H1 (cell line): ENCODE results near the gene SLU7. TPM values are rescaled to one million over a fixed set of nuclear protein-coding genes. Genes with fewer than 3 reads are reported as not detected.

ENCODE experiments used
- CTCF ChIA-PET: fragments of 300-600 bp; sonication (Branson Sonifier 250); formaldehyde crosslinking; loops from one replicate; lab custom pipeline; 2021; ENCODE audit not compliant: partially characterized antibody; lab: Charles Lee
- POLR2A ChIA-PET: fragments of 300-600 bp; sonication (Branson Sonifier 250); formaldehyde crosslinking; loops from one replicate; lab custom pipeline; 2021; ENCODE audit warnings: inconsistent platforms; ENCODE audit not compliant: partially characterized antibody; lab: Charles Lee
- DNase-seq, 2 experiments: peaks; one replicate each; pipeline versions ENCODE4 v3.0.0 to v3.0.0-alpha.2; 2010 to 2022; ENCODE audit warnings: low spot score in 2 of 2, low read depth in 1 of 2, mixed read lengths in 1 of 2
- FAIRE-seq: peaks from 2 replicates; lab custom pipeline; 2011; peaks lifted over from hg19 to GRCh38; lab: Jason Lieb, UNC
- H2AFZ ChIP-seq: 2 replicates; pipeline ENCODE4 v1.8.1; 2012; ENCODE audit warnings: low read length, inconsistent platforms
- H2AK5ac ChIP-seq: 2 replicates; pipeline ENCODE4 v1.6.1; 2013; ENCODE audit warnings: low read depth, low read length
- H2BK120ac ChIP-seq: replicated peaks from 2 replicates; pipeline ENCODE3; 2013; ENCODE audit warnings: low read depth, low read length, inconsistent platforms
- H2BK12ac ChIP-seq: 2 replicates; pipeline ENCODE4 v1.6.1; 2013; ENCODE audit warnings: low read depth, low read length
- H2BK15ac ChIP-seq: 2 replicates; pipeline ENCODE4 v1.6.1; 2013; ENCODE audit warnings: low read length
- H2BK20ac ChIP-seq: 2 replicates; pipeline ENCODE4 v1.6.1; 2013; ENCODE audit warnings: low read length
- H2BK5ac ChIP-seq: 2 replicates; pipeline ENCODE4 v1.6.1; 2013; ENCODE audit warnings: low read depth, low read length
- H3K14ac ChIP-seq: 2 replicates; pipeline ENCODE4 v1.6.1; 2013; ENCODE audit warnings: inconsistent platforms; ENCODE audit not compliant: insufficient read length
- H3K18ac ChIP-seq: 2 replicates; pipeline ENCODE4 v1.6.1; 2013; ENCODE audit warnings: low read length; ENCODE audit errors: extremely low read depth
- H3K23ac ChIP-seq: 2 replicates; pipeline ENCODE4 v1.6.1; 2013; ENCODE audit warnings: inconsistent platforms; ENCODE audit not compliant: insufficient read length
- H3K23me2 ChIP-seq: 2 replicates; pipeline ENCODE4 v1.6.1; 2013; ENCODE audit warnings: low read depth, low read length
- H3K27ac ChIP-seq: 2 replicates; pipeline ENCODE4 v1.6.1; 2011; ENCODE audit warnings: low read depth, low read length, inconsistent platforms
- H3K27me3 ChIP-seq, 4 experiments: replicated peaks in 1 of 4; 1 replicate in 1 of 4; 2 replicates in 3 of 4; pipeline versions ENCODE4 v1.6.1 to v1.8.1; 2011 to 2013; ENCODE audit warnings: low read length in 3 of 4, mild to moderate bottlenecking in 3 of 4, inconsistent platforms in 2 of 4, mixed read lengths in 2 of 4, moderate library complexity in 1 of 4; ENCODE audit not compliant: control insufficient read depth in 3 of 4, insufficient read depth in 3 of 4; ENCODE audit errors: extremely low read depth in 1 of 4
- H3K36me3 ChIP-seq, 4 experiments: 2 replicates each; pipeline versions ENCODE4 v1.6.1 to v1.8.1; 2011 to 2013; ENCODE audit warnings: mild to moderate bottlenecking in 4 of 4, low read length in 3 of 4, moderate library complexity in 2 of 4, control low read depth in 1 of 4, inconsistent platforms in 1 of 4; ENCODE audit not compliant: insufficient read depth in 4 of 4, control insufficient read depth in 2 of 4
- H3K4ac ChIP-seq: replicated peaks from 2 replicates; pipeline ENCODE3; 2013; ENCODE audit warnings: low read length, low read depth, mixed read lengths, inconsistent platforms; ENCODE audit not compliant: insufficient read length
- H3K4me1 ChIP-seq, 4 experiments: replicated peaks in 1 of 4; 1 replicate in 1 of 4; 2 replicates in 3 of 4; pipeline versions ENCODE4 v1.6.1 to v1.8.1; 2011 to 2013; ENCODE audit warnings: low read length in 3 of 4, inconsistent platforms in 2 of 4, mixed read lengths in 1 of 4; ENCODE audit not compliant: insufficient read depth in 4 of 4, control insufficient read depth in 3 of 4
- H3K4me2 ChIP-seq, 2 experiments: 2 replicates each; pipeline versions ENCODE4 v1.6.1 to v1.8.1; 2011 to 2013; ENCODE audit warnings: low read depth in 2 of 2, low read length in 2 of 2, control low read depth in 1 of 2, inconsistent platforms in 1 of 2, mild to moderate bottlenecking in 1 of 2; ENCODE audit not compliant: insufficient read depth in 1 of 2
- H3K4me3 ChIP-seq, 4 experiments: fragments of 200-600, 300-600 bp in 1 of 4; sonication (generic), shearing (Covaris generic), sonication (Bioruptor Twin) in 1 of 4; 2 replicates each; pipeline versions ENCODE4 v1.5.1 to v1.8.1; 2011 to 2016; ENCODE audit warnings: low read length in 4 of 4, low read depth in 3 of 4, control low read depth in 2 of 4, inconsistent platforms in 2 of 4, mild to moderate bottlenecking in 2 of 4, mixed read lengths in 1 of 4, moderate library complexity in 1 of 4; ENCODE audit not compliant: insufficient read depth in 2 of 4; ENCODE audit errors: extremely low read depth in 1 of 4
- H3K56ac ChIP-seq: replicated peaks from 2 replicates; pipeline ENCODE3; 2013; ENCODE audit warnings: low read depth, mild to moderate bottlenecking, mixed read lengths, low read length, inconsistent platforms; ENCODE audit not compliant: insufficient read length
- H3K79me1 ChIP-seq: 2 replicates; pipeline ENCODE4 v1.6.1; 2013; ENCODE audit warnings: low read depth, low read length, control low read depth
- H3K79me2 ChIP-seq, 2 experiments: 2 replicates each; pipeline versions ENCODE4 v1.6.1 to v1.8.1; 2012 to 2013; ENCODE audit warnings: low read length in 2 of 2, mild to moderate bottlenecking in 2 of 2, inconsistent platforms in 1 of 2; ENCODE audit not compliant: insufficient read depth in 2 of 2, control insufficient read depth in 1 of 2
- H3K9ac ChIP-seq, 4 experiments: replicated peaks in 1 of 4; 1 replicate in 1 of 4; 2 replicates in 3 of 4; pipeline versions ENCODE4 v1.6.1 to v1.8.1; 2011 to 2013; ENCODE audit warnings: low read depth in 3 of 4, low read length in 3 of 4, control low read depth in 2 of 4, mild to moderate bottlenecking in 2 of 4, moderate library complexity in 2 of 4, inconsistent platforms in 1 of 4; ENCODE audit errors: extremely low read depth in 1 of 4
- H3K9me3 ChIP-seq, 2 experiments: 2 replicates each; pipeline versions ENCODE4 v1.6.1 to v1.8.1; 2012 to 2013; ENCODE audit warnings: mild to moderate bottlenecking in 2 of 2, moderate library complexity in 2 of 2, control low read depth in 1 of 2, inconsistent platforms in 1 of 2, low read depth in 1 of 2, low read length in 1 of 2, mixed read lengths in 1 of 2; ENCODE audit not compliant: insufficient read depth in 2 of 2
- H4K20me1 ChIP-seq, 2 experiments: replicated peaks in 1 of 2; 2 replicates each; pipeline versions ENCODE3 to v1.8.1; 2011 to 2013; ENCODE audit warnings: inconsistent platforms in 2 of 2, low read length in 2 of 2, mild to moderate bottlenecking in 1 of 2; ENCODE audit not compliant: insufficient read depth in 2 of 2, control insufficient read depth in 1 of 2
- H4K5ac ChIP-seq: 2 replicates; pipeline ENCODE4 v1.6.1; 2013; ENCODE audit warnings: low read length, low read depth, mixed read lengths, inconsistent platforms; ENCODE audit not compliant: insufficient read length
- H4K8ac ChIP-seq: 2 replicates; pipeline ENCODE4 v1.8.0; 2013; ENCODE audit warnings: mild to moderate bottlenecking, moderate library complexity, low read length, inconsistent platforms; ENCODE audit not compliant: insufficient read depth; ENCODE audit errors: extremely low read depth
- H4K91ac ChIP-seq: replicated peaks from 2 replicates; pipeline ENCODE3; 2013; ENCODE audit warnings: low read length, mixed read lengths, inconsistent platforms; ENCODE audit not compliant: insufficient read length
- BCL11A ChIP-seq, 2 experiments: IDR thresholded peaks; one replicate each; pipeline ENCODE4 v1.6.1; 2011; ENCODE audit warnings: low read depth in 2 of 2, low read length in 2 of 2, mild to moderate bottlenecking in 2 of 2
- BRCA1 ChIP-seq: IDR thresholded peaks from 2 replicates; pipeline ENCODE4 v1.6.1; 2012; ENCODE audit warnings: low read depth, low read length, improper control_type of control experiment
- CBX8 ChIP-seq: fragments of 300-800, 300-1000 bp; sonication (generic); IDR thresholded peaks from 2 replicates; pipeline ENCODE4 v1.7.1; 2016; ENCODE audit warnings: low read depth, low read length, borderline replicate concordance
- CHD2 ChIP-seq: IDR thresholded peaks from 2 replicates; pipeline ENCODE4 v1.6.1; 2012; ENCODE audit warnings: low read length, improper control_type of control experiment
- CTBP2 ChIP-seq: IDR thresholded peaks from 2 replicates; pipeline ENCODE4 v1.7.0; 2011; ENCODE audit warnings: borderline replicate concordance, mild to moderate bottlenecking, moderate library complexity, mixed read lengths, low read length; ENCODE audit not compliant: insufficient read depth, insufficient read length
- KDM1A ChIP-seq: fragments of 200-600, 300-600 bp; sonication (generic); IDR thresholded peaks from 2 replicates; pipeline ENCODE4 v1.7.1; 2016; ENCODE audit warnings: mild to moderate bottlenecking, low read length, borderline replicate concordance
- KDM4A ChIP-seq: IDR thresholded peaks from one replicate; pipeline ENCODE4 v1.7.1; 2012; ENCODE audit warnings: low read depth, mild to moderate bottlenecking, moderate library complexity, low read length, inconsistent platforms; ENCODE audit not compliant: severe bottlenecking
- PHF8 ChIP-seq: fragments of 200-600 bp; sonication (generic); conservative IDR thresholded peaks from 2 replicates; pipeline ENCODE4 v1.7.1; 2012; ENCODE audit warnings: low read depth, mild to moderate bottlenecking, inconsistent platforms, low read length, moderate library complexity
- POLR2A ChIP-seq, 2 experiments: IDR thresholded peaks; 1 replicate in 1 of 2; 2 replicates in 1 of 2; pipeline ENCODE4 v1.6.1; 2011; ENCODE audit warnings: low read depth in 2 of 2, low read length in 2 of 2, mild to moderate bottlenecking in 2 of 2; ENCODE audit errors: control extremely low read depth in 1 of 2
- SIX5 ChIP-seq: IDR thresholded peaks from 2 replicates; pipeline ENCODE4 v1.6.1; 2011; ENCODE audit warnings: mild to moderate bottlenecking, low read depth, low read length
- SRF ChIP-seq: IDR thresholded peaks from 2 replicates; pipeline ENCODE4 v1.6.1; 2011; ENCODE audit warnings: mild to moderate bottlenecking, low read depth, low read length, moderate library complexity
- SUZ12 ChIP-seq: fragments of 200-600 bp; sonication (generic); IDR thresholded peaks from 2 replicates; pipeline ENCODE4 v1.6.1; 2012; ENCODE audit warnings: mild to moderate bottlenecking, inconsistent platforms, low read length, moderate library complexity, mixed read lengths
- USF2 ChIP-seq: IDR thresholded peaks from 2 replicates; pipeline ENCODE4 v1.6.1; 2011; ENCODE audit warnings: low read length, improper control_type of control experiment
- WGBS, 2 experiments: shearing (Covaris generic) in 1 of 2; methylation state at CpG; one replicate each; pipeline versions ENCODE4 v1.1.6 to v1.1.7; 2013 to 2015; ENCODE audit warnings: low lambda C conversion rate in 2 of 2, mixed read lengths in 2 of 2, inconsistent platforms in 1 of 2, low coverage in 1 of 2, missing lambda C conversion rate in 1 of 2; ENCODE audit not compliant: insufficient replicate concordance in 2 of 2, insufficient coverage in 1 of 2, insufficient read length in 1 of 2; ENCODE audit errors: extremely low coverage in 1 of 2, missing lambda C conversion rate in 1 of 2; 5-methylcytosine and 5-hydroxymethylcytosine counted together
- polyA plus RNA-seq, 7 experiments: library from polyadenylated mRNA; depleted of rRNA in 3 of 7; stranded (reverse) in 5 of 7; unstranded in 2 of 7; fragments of >200 nt in 5 of 7; fragments of 200-250 nt in 2 of 7; gene quantifications; 1 replicate in 5 of 7; 2 replicates in 1 of 7; 4 replicates in 1 of 7; pipeline versions ENCODE4 v1.2.1 to v1.2.3, GENCODE V29; 2011 to 2013; ENCODE audit warnings: missing spikeins in 2 of 7, mixed read lengths in 2 of 7
- total RNA-seq: library from RNA; stranded (reverse); fragmentation: NEBNext Ultra II Directional; extraction: Animal tissue kit (Norgen Biotek cat#: 25700); gene quantifications from 2 replicates; pipeline ENCODE4 v1.2.1, GENCODE V29; 2021

Gene SLU7
- total and polyA plus RNA-seq, 2 of the 8 experiments (the other 6 are each of a cell fraction or from before 2014, with no cell fraction given): 6.0 to 34.1 TPM

GRCh38 chr5:160366230-160366629 lies 52.7 kb downstream of the SLU7 start:
- H3K23me2 ChIP-seq: 0 out of 2 replicates have a peak, but pooled peaks cover 4% of the 10 kb centered on the region
- 92% methylated on average over 2 of the region's 2 CpGs; no CpG with 5 or more reads in 1 of the 2 experiments for WGBS, 2 experiments
- H2BK12ac ChIP-seq: no peak overlapping the region
- no peak overlapping the region for H3K4ac ChIP-seq
- no peak overlapping the region for H3K56ac ChIP-seq
- H2AK5ac ChIP-seq: no peak overlapping the region
- no peak overlapping the region for H4K91ac ChIP-seq
- no peak overlapping the region for H2BK20ac ChIP-seq
- peaks cover 3 to 5% (median 4%) of the 10 kb centered on the region in 4 experiments; a peak in 4 of 7 replicates for H3K4me1 ChIP-seq
- no peak overlapping the region for H2BK15ac ChIP-seq
- H3K18ac ChIP-seq: no peak overlapping the region
- no peaks in the 10 kb centered on the region for H3K79me2 ChIP-seq
- H2BK5ac ChIP-seq: no peak overlapping the region
- H3K9me3 ChIP-seq: no peaks in the 10 kb centered on the region
- H3K27ac ChIP-seq: no peak overlapping the region
- no peak overlapping the region for H3K14ac ChIP-seq
- no peak overlapping the region for H4K5ac ChIP-seq
- H3K9ac ChIP-seq: no peak overlapping the region
- ChIA-PET CTCF (interaction anchor here (1.4 to 3.4 kb wide), 5 partner anchors 10 to 122 kb away, joined by 3 to 11 read pairs (median 6); no protein-coding TSS in a partner anchor), POLR2A (no interaction called here)
- H3K4me3 ChIP-seq: no peak overlapping the region
- FAIRE-seq (no peak), DNase-seq (no peak)
- H3K23ac ChIP-seq: no peak overlapping the region
- H3K79me1 ChIP-seq: no peaks in the 10 kb centered on the region
- peaks cover 1 to 14% (median 8%) of the 10 kb centered on the region in 4 experiments for H3K27me3 ChIP-seq
- H2BK120ac ChIP-seq: no peak overlapping the region
- H3K4me2 ChIP-seq: no peak overlapping the region
- H4K8ac ChIP-seq: no peak overlapping the region
- no peaks in the 10 kb centered on the region for H3K36me3 ChIP-seq
- no peaks in the 10 kb centered on the region for H4K20me1 ChIP-seq
- H2AFZ ChIP-seq: no peak overlapping the region
- TF ChIP-seq PHF8 (no peak), CTBP2 (no peak), CBX8 (no peak), SUZ12 (no peak), SIX5 (no peak), KDM1A (no peak), CHD2 (no peak), BCL11A (IDR thresholded peaks at IDR 0.05; ENCODE audit: low read depth in 2 of 2, low read length in 2 of 2) (no peak), SRF (no peak), KDM4A (no peak), POLR2A (IDR thresholded peaks at IDR 0.05; ENCODE audit: control extremely low read depth in 1 of 2, low read depth in 2 of 2, low read length in 2 of 2) (no peak), USF2 (no peak), BRCA1 (no peak)
